WTC11 (cell line): ENCODE results near the gene RS1. TPM values are rescaled to one million over a fixed set of nuclear protein-coding genes. Genes with fewer than 3 reads are reported as not detected.

Experiments
- ATAC-seq: fragments of 200-7000 bp; cut with Tn5 transposase; 2 replicates; pipeline ENCODE4 v1.10.0; 2021; ENCODE audit warnings: mild to moderate bottlenecking, moderate library complexity
- CTCF ChIA-PET: fragments of 300-600 bp; sonication (Branson Sonifier 250); formaldehyde crosslinking; loops from one replicate; lab custom pipeline; 2021; ENCODE audit warnings: antibody characterized with exemption; lab: Charles Lee
- POLR2A ChIA-PET: fragments of 350-600 bp; sonication (Branson Sonifier 250); formaldehyde crosslinking; loops from one replicate; lab custom pipeline; 2021; ENCODE audit warnings: antibody characterized with exemption; lab: Charles Lee
- DNase-seq: peaks from one replicate; pipeline ENCODE4 v3.0.0; 2021; ENCODE audit warnings: low spot score
- H3K27ac Mint-ChIP-seq: 2 replicates; pipeline ENCODE4 v1.8.0; 2021; ENCODE audit warnings: mixed read lengths
- H3K27me3 Mint-ChIP-seq: 2 replicates; pipeline ENCODE4 v1.8.0; 2021; ENCODE audit warnings: low read depth, mild to moderate bottlenecking, moderate library complexity, mixed read lengths
- H3K36me3 Mint-ChIP-seq: 2 replicates; pipeline ENCODE4 v1.8.0; 2021; ENCODE audit warnings: mixed read lengths
- H3K4me1 Mint-ChIP-seq: 2 replicates; pipeline ENCODE4 v1.8.0; 2022; ENCODE audit warnings: mixed read lengths
- H3K4me3 Mint-ChIP-seq: 2 replicates; pipeline ENCODE4 v1.8.0; 2021; ENCODE audit warnings: mild to moderate bottlenecking, moderate library complexity, mixed read lengths
- H3K9me3 Mint-ChIP-seq: 2 replicates; pipeline ENCODE4 v1.8.0; 2021; ENCODE audit warnings: mixed read lengths
- CDX4 ChIP-seq: fragments of 250-450 bp; sonication (Bioruptor Pico); IDR thresholded peaks from 2 replicates; pipeline ENCODE4 v1.9.0; 2021; ENCODE audit warnings: moderate library complexity, mild to moderate bottlenecking, inconsistent platforms, borderline replicate concordance
- E2F1 ChIP-seq: sonication (generic); formaldehyde crosslinking; IDR thresholded peaks from 2 replicates; pipeline ENCODE4 v1.8.0; 2022; ENCODE audit warnings: mild to moderate bottlenecking, missing genetic modification reagents
- ETV6 ChIP-seq: sonication (generic); formaldehyde crosslinking; IDR thresholded peaks from 2 replicates; pipeline ENCODE4 v1.8.1; 2022; ENCODE audit warnings: mild to moderate bottlenecking, missing genetic modification reagents
- FOXP4 ChIP-seq: sonication (generic); formaldehyde crosslinking; IDR thresholded peaks from 2 replicates; pipeline ENCODE4 v1.8.0; 2022; ENCODE audit warnings: mild to moderate bottlenecking, missing genetic modification reagents
- HMGXB4 ChIP-seq: sonication (generic); formaldehyde crosslinking; IDR thresholded peaks from 2 replicates; pipeline ENCODE4 v1.8.1; 2023; ENCODE audit warnings: mild to moderate bottlenecking, moderate library complexity, missing genetic modification reagents
- IRF2 ChIP-seq: sonication (generic); formaldehyde crosslinking; IDR thresholded peaks from 2 replicates; pipeline ENCODE4 v1.8.0; 2022; ENCODE audit warnings: low read depth, missing genetic modification reagents, borderline replicate concordance
- JAZF1 ChIP-seq: fragments of 250-450 bp; sonication (Bioruptor Pico); IDR thresholded peaks from 2 replicates; pipeline ENCODE4 v1.9.0; 2021; ENCODE audit warnings: moderate library complexity, mild to moderate bottlenecking, inconsistent platforms
- JUN ChIP-seq: sonication (generic); formaldehyde crosslinking; IDR thresholded peaks from 2 replicates; pipeline ENCODE4 v1.8.0; 2023; ENCODE audit warnings: mild to moderate bottlenecking, missing genetic modification reagents
- KAT7 ChIP-seq: sonication (generic); formaldehyde crosslinking; IDR thresholded peaks from 2 replicates; pipeline ENCODE4 v1.8.1; 2023; ENCODE audit warnings: missing genetic modification reagents, mild to moderate bottlenecking, borderline replicate concordance
- MAX ChIP-seq: sonication (generic); formaldehyde crosslinking; IDR thresholded peaks from 2 replicates; pipeline ENCODE4 v1.8.0; 2022; ENCODE audit warnings: mild to moderate bottlenecking, missing genetic modification reagents
- NFE2L1 ChIP-seq: sonication (generic); formaldehyde crosslinking; IDR thresholded peaks from 2 replicates; pipeline ENCODE4 v1.8.1; 2023; ENCODE audit warnings: missing genetic modification reagents
- NR2C2 ChIP-seq: sonication (generic); formaldehyde crosslinking; IDR thresholded peaks from 2 replicates; pipeline ENCODE4 v1.8.0; 2022; ENCODE audit warnings: mild to moderate bottlenecking, missing genetic modification reagents
- NR3C1 ChIP-seq: sonication (generic); formaldehyde crosslinking; conservative IDR thresholded peaks from 2 replicates; pipeline ENCODE4 v1.8.1; 2023; ENCODE audit warnings: low read depth, mild to moderate bottlenecking, missing genetic modification reagents
- PREB ChIP-seq: sonication (generic); formaldehyde crosslinking; IDR thresholded peaks from 2 replicates; pipeline ENCODE4 v1.8.1; 2022; ENCODE audit warnings: mild to moderate bottlenecking, missing genetic modification reagents, moderate library complexity, borderline replicate concordance
- RELA ChIP-seq: sonication (generic); formaldehyde crosslinking; IDR thresholded peaks from 2 replicates; pipeline ENCODE4 v1.8.1; 2022; ENCODE audit warnings: missing genetic modification reagents, mild to moderate bottlenecking, borderline replicate concordance
- SOX15 ChIP-seq: fragments of 250-450 bp; sonication (Bioruptor Pico); IDR thresholded peaks from 2 replicates; pipeline ENCODE4 v1.9.0; 2021; ENCODE audit warnings: mild to moderate bottlenecking
- TEAD4 ChIP-seq: sonication (generic); formaldehyde crosslinking; IDR thresholded peaks from 2 replicates; pipeline ENCODE4 v1.8.0; 2022; ENCODE audit warnings: mild to moderate bottlenecking, missing genetic modification reagents
- TP53 ChIP-seq: sonication (generic); formaldehyde crosslinking; IDR thresholded peaks from 2 replicates; pipeline ENCODE4 v1.8.1; 2023; ENCODE audit warnings: mild to moderate bottlenecking, missing genetic modification reagents
- USF1 ChIP-seq: sonication (generic); formaldehyde crosslinking; IDR thresholded peaks from 2 replicates; pipeline ENCODE4 v1.8.0; 2022; ENCODE audit warnings: mild to moderate bottlenecking, missing genetic modification reagents
- ZNF138 ChIP-seq: sonication (generic); formaldehyde crosslinking; conservative IDR thresholded peaks from 2 replicates; pipeline ENCODE4 v1.8.1; 2022; ENCODE audit warnings: mild to moderate bottlenecking, moderate library complexity, missing genetic modification reagents
- ZNF219 ChIP-seq: sonication (generic); formaldehyde crosslinking; IDR thresholded peaks from 2 replicates; pipeline ENCODE4 v1.8.0; 2023; ENCODE audit warnings: missing genetic modification reagents, mild to moderate bottlenecking, borderline replicate concordance
- ZNF671 ChIP-seq: fragments of 250-450 bp; sonication (Bioruptor Pico); IDR thresholded peaks from 2 replicates; pipeline ENCODE4 v1.8.0; 2021; ENCODE audit warnings: mild to moderate bottlenecking
- ZSCAN18 ChIP-seq: fragments of 250-450 bp; sonication (Bioruptor Pico); IDR thresholded peaks from 2 replicates; pipeline ENCODE4 v2.1.2; 2022; ENCODE audit warnings: mild to moderate bottlenecking, moderate library complexity
- total RNA-seq: library from RNA; stranded (reverse); gene quantifications from 3 replicates; pipeline ENCODE4 v1.2.3, GENCODE V29; 2021

The RS1 gene
- total RNA-seq, 1 experiment from 2014 or later, result not detected

GRCh38 chrX:18702362-18703195 lies 30.7 kb upstream of the RS1 start:
- Mint-ChIP-seq H3K27ac (no peak overlapping the region), H3K27me3 (no peaks in the 10 kb centered on the region; the same call in 1 of the 2 replicates), H3K4me1 (peaks cover 16% of the 10 kb centered on the region), H3K36me3 (no peaks in the 10 kb centered on the region), H3K9me3 (no peaks in the 10 kb centered on the region), H3K4me3 (no peak overlapping the region)
- DNase-seq (no peak), ATAC-seq (no peak)
- TF ChIP-seq MAX (no peak), NR3C1 (CRISPR knock-in tag) (no peak), NR2C2 (CRISPR knock-in tag) (no peak), NFE2L1 (CRISPR knock-in tag) (no peak), PREB (CRISPR knock-in tag) (no peak), ZNF671 (CRISPR knock-in tag) (no peak), KAT7 (no peak), ZNF219 (CRISPR knock-in tag) (no peak), JUN (CRISPR knock-in tag) (no peak), E2F1 (CRISPR knock-in tag) (no peak), TEAD4 (no peak), RELA (CRISPR knock-in tag) (no peak), JAZF1 (CRISPR knock-in tag) (no peak), FOXP4 (CRISPR knock-in tag) (no peak), ETV6 (CRISPR knock-in tag) (no peak), ZSCAN18 (CRISPR knock-in tag) (no peak)
- ChIA-PET POLR2A (no interaction called here), CTCF (no interaction called here)

GRCh38 chrX:18701621-18702361 lies 29.9 kb upstream of the RS1 start:
- H3K27me3 Mint-ChIP-seq, result no peaks in the 10 kb centered on the region; the same call in 1 of the 2 replicates
- no peak overlapping the region for H3K27ac Mint-ChIP-seq
- CTCF ChIA-PET, result no interaction called here
- H3K9me3 Mint-ChIP-seq, result no peaks in the 10 kb centered on the region
- POLR2A ChIA-PET, result no interaction called here
- no peak for ATAC-seq
- peaks cover 16% of the 10 kb centered on the region for H3K4me1 Mint-ChIP-seq
- DNase-seq, result no peak
- no peaks in the 10 kb centered on the region for H3K36me3 Mint-ChIP-seq
- H3K4me3 Mint-ChIP-seq, result no peak overlapping the region
- TF ChIP-seq HMGXB4 (CRISPR knock-in tag), result no peak
- no peak for TF ChIP-seq JAZF1 (CRISPR knock-in tag)
- no peak for TF ChIP-seq SOX15 (CRISPR knock-in tag)
- TF ChIP-seq CDX4 (CRISPR knock-in tag), result no peak
- TF ChIP-seq USF1 (CRISPR knock-in tag), result no peak
- no peak for TF ChIP-seq IRF2 (CRISPR knock-in tag)
- no peak for TF ChIP-seq NR2C2 (CRISPR knock-in tag)
- TF ChIP-seq ZNF138 (CRISPR knock-in tag), result no peak
- TF ChIP-seq TP53 (CRISPR knock-in tag), result no peak
